ENCODE data around the gene IDH3G.

GRCh38 chrX:153827016-153827415 is 32.8 kb upstream of the IDH3G start:
- no peak for TF ChIP-seq CTCF (conservative IDR thresholded peaks at IDR 0.05; ENCODE audit: low read depth, low read length)
- TF ChIP-seq EZH2 (IDR thresholded peaks at IDR 0.05; ENCODE audit: borderline replicate concordance, low read depth, low read length, poor library complexity, severe bottlenecking) = no peak
